Measurements from ENCODE around the gene NFU1.

DNA sequence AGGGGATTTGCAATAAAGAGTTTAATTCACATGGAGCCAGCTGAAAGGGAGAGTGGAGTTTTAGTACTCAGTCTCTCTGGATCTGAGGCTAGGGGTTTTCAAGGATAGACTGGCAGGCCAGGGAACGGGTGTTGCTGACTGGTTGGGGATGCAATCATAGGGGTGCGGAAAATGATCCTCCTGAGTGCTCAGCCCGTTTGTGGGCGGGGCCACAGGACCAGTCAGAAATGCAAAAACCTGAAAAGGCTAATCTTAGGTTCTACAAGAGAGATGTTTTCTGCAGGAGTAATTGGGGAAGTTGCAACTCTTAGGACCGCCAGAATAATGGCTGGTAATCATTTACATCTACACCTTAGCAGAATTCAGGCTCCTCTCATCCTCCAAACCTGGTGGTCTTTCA is 2.5 kb downstream of the NFU1 start:
- no peak for TF ChIP-seq XBP1 (CRISPR knock-in tag; IDR thresholded peaks at IDR 0.05)
- TF ChIP-seq ESRRA (CRISPR knock-in tag; IDR thresholded peaks at IDR 0.05; ENCODE audit: low read depth), result no peak
- no peak for TF ChIP-seq SNRNP70 (IDR thresholded peaks at IDR 0.05; ENCODE audit: low read depth, low read length)
- TF ChIP-seq ZBTB42 (CRISPR knock-in tag; IDR thresholded peaks at IDR 0.05), result no peak
- no peak for TF ChIP-seq ZNF768 (CRISPR knock-in tag; IDR thresholded peaks at IDR 0.05)
- no peak for TF ChIP-seq ZNF562 (CRISPR knock-in tag; IDR thresholded peaks at IDR 0.05; ENCODE audit: borderline replicate concordance)

All from HepG2 (cell line).